CD14-positive monocyte (primary cell): ENCODE measurements around the gene TPTE. TPM values are rescaled to one million over a fixed set of nuclear protein-coding genes. Genes with fewer than 3 reads are reported as not detected.
"Not testable (repeated sequence)": the region's sequence is repeated elsewhere in the genome, so short reads cannot be mapped to it uniquely, and the experiment has no call there.

ENCODE experiments used
- DNase-seq, 3 donors: peaks; one replicate each; pipeline ENCODE4 v3.0.0-alpha.2; 2011 to 2022
- H2AFZ ChIP-seq: 2 replicates; pipeline ENCODE4 v1.6.0; 2012; ENCODE audit warnings: mild to moderate bottlenecking, low read depth, low read length, inconsistent platforms; ENCODE audit not compliant: insufficient read depth, poor library complexity, severe bottlenecking
- H3K27ac ChIP-seq, 2 donors: 1 replicate in 1 of 2; 2 replicates in 1 of 2; pipeline ENCODE4 v1.5.1; 2012 to 2013; ENCODE audit warnings: low read length in 2 of 2, control low read depth in 1 of 2, inconsistent platforms in 1 of 2, low read depth in 1 of 2, mild to moderate bottlenecking in 1 of 2
- H3K27me3 ChIP-seq, 2 donors: one replicate each; pipeline versions ENCODE4 v1.6.0 to v1.6.1; 2011 to 2013; ENCODE audit warnings: low read length in 2 of 2; ENCODE audit not compliant: control insufficient read depth in 2 of 2, insufficient read depth in 2 of 2
- H3K36me3 ChIP-seq, 2 donors: replicated peaks in 1 of 2; 1 replicate in 1 of 2; 2 replicates in 1 of 2; pipeline versions ENCODE4 v1.5.1 to v1.6.1; 2012 to 2013; ENCODE audit warnings: low read length in 2 of 2, control low read depth in 1 of 2, inconsistent platforms in 1 of 2, mild to moderate bottlenecking in 1 of 2; ENCODE audit not compliant: insufficient read depth in 2 of 2, control insufficient read depth in 1 of 2
- H3K4me1 ChIP-seq, 2 donors: 1 replicate in 1 of 2; 2 replicates in 1 of 2; pipeline versions ENCODE4 v1.5.1 to v1.6.1; 2012 to 2013; ENCODE audit warnings: low read length in 2 of 2, control low read depth in 1 of 2, inconsistent platforms in 1 of 2, mild to moderate bottlenecking in 1 of 2, moderate library complexity in 1 of 2; ENCODE audit not compliant: insufficient read depth in 2 of 2, control insufficient read depth in 1 of 2
- H3K4me2 ChIP-seq: replicated peaks from 2 replicates; pipeline ENCODE3; 2012; ENCODE audit warnings: low read length, moderate library complexity, mild to moderate bottlenecking; ENCODE audit not compliant: poor library complexity, severe bottlenecking; ENCODE audit errors: extremely low read depth
- H3K4me3 ChIP-seq, 3 experiments: fragments of 200-600 bp in 1 of 3; sonication (generic) in 1 of 3; replicated peaks in 1 of 3; 1 replicate in 2 of 3; 2 replicates in 1 of 3; pipeline ENCODE4 v1.5.1; 2011 to 2013; ENCODE audit warnings: low read length in 3 of 3, mild to moderate bottlenecking in 3 of 3, control low read depth in 2 of 3, low read depth in 2 of 3, inconsistent platforms in 1 of 3, moderate library complexity in 1 of 3
- H3K79me2 ChIP-seq: 2 replicates; pipeline ENCODE4 v1.6.0; 2012; ENCODE audit warnings: mild to moderate bottlenecking, control low read depth, inconsistent platforms, low read length, moderate library complexity; ENCODE audit not compliant: insufficient read depth
- H3K9ac ChIP-seq: 2 replicates; pipeline ENCODE4 v1.6.0; 2017; ENCODE audit warnings: low read length, mild to moderate bottlenecking; ENCODE audit not compliant: insufficient read depth, poor library complexity, severe bottlenecking
- H3K9me3 ChIP-seq, 2 donors: replicated peaks in 1 of 2; 1 replicate in 1 of 2; 2 replicates in 1 of 2; pipeline versions ENCODE4 v1.5.1 to v1.6.1; 2012 to 2013; ENCODE audit warnings: low read length in 2 of 2, control low read depth in 1 of 2; ENCODE audit not compliant: control insufficient read depth in 1 of 2, insufficient read depth in 1 of 2
- H4K20me1 ChIP-seq: 2 replicates; pipeline ENCODE4 v1.6.0; 2012; ENCODE audit warnings: mild to moderate bottlenecking, low read length, control low read depth, moderate library complexity; ENCODE audit not compliant: insufficient read depth
- H3K27ac Mint-ChIP-seq, 7 donors: one replicate each; pipeline ENCODE4 v1.8.0; 2020; ENCODE audit warnings: mild to moderate bottlenecking in 7 of 7, mixed read lengths in 7 of 7, moderate library complexity in 6 of 7, inconsistent platforms in 2 of 7
- H3K27me3 Mint-ChIP-seq, 3 donors: one replicate each; pipeline ENCODE4 v1.8.0; 2021 to 2022; ENCODE audit warnings: low read depth in 3 of 3, mild to moderate bottlenecking in 3 of 3, mixed read lengths in 3 of 3, moderate library complexity in 3 of 3, inconsistent platforms in 1 of 3
- H3K36me3 Mint-ChIP-seq, 2 donors: one replicate each; pipeline ENCODE4 v1.8.0; 2020; ENCODE audit warnings: mixed read lengths in 2 of 2, inconsistent platforms in 1 of 2, mild to moderate bottlenecking in 1 of 2
- H3K4me1 Mint-ChIP-seq: one replicate; pipeline ENCODE4 v1.8.0; 2020; ENCODE audit warnings: mild to moderate bottlenecking, mixed read lengths
- H3K4me3 Mint-ChIP-seq, 2 donors: one replicate each; pipeline ENCODE4 v1.8.0; 2020; ENCODE audit warnings: mild to moderate bottlenecking in 2 of 2, mixed read lengths in 2 of 2, moderate library complexity in 1 of 2
- H3K9me3 Mint-ChIP-seq, 7 donors: one replicate each; pipeline ENCODE4 v1.8.0; 2020 to 2022; ENCODE audit warnings: mixed read lengths in 7 of 7, mild to moderate bottlenecking in 6 of 7, moderate library complexity in 6 of 7, inconsistent platforms in 2 of 7
- WGBS: methylation state at CpG from one replicate; pipeline ENCODE4 v1.1.5; 2013; ENCODE audit warnings: missing lambda C conversion rate; ENCODE audit not compliant: insufficient coverage; 5-methylcytosine and 5-hydroxymethylcytosine counted together
- intact Hi-C, 2 donors: fragments of 100-400 bp; cut with micrococcal nuclease; formaldehyde crosslinking; loops; one replicate each; pipeline versions ENCODE4 v1.15.0 to v1.15.1; 2023
- polyA plus RNA-seq, 3 donors: library from polyadenylated mRNA; depleted of rRNA in 1 of 3; unstranded in 2 of 3; stranded (reverse) in 1 of 3; fragments of 300-500 nt in 2 of 3; fragments of >200 nt in 1 of 3; fragmentation: Illumina TruSeq in 2 of 3; gene quantifications; 1 replicate in 2 of 3; 2 replicates in 1 of 3; pipeline ENCODE4 v1.2.3, GENCODE V29; 2012 to 2021
- TF ChIP-seq, protein P1 (sequence below): fragments of 200-600 bp; IDR thresholded peaks from one replicate; pipeline ENCODE4 v1.8.0; 2022; ENCODE audit warnings: antibody characterized with exemption, mild to moderate bottlenecking

Gene TPTE
- polyA plus RNA-seq, 3 donors, result not detected

DNA sequence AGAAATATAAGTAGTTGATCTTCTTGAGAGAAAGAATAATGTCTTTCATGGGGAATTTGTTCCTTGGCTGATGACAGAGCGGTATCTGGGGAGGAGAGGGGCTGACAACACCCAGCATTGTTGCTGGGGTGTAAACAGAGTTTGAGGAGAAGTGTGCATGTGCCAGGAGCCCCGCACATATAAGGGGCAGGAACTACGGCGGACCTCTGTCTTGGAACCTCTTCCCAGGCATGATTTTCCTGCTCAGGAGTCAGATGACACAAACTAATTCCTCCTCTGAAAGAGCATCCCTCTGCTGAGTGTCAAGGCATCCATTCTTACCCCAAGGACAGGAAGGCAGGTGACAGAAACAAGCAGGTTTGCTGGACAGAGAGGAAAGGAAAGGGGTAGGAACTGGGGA, 119.1 kb downstream of the TPTE start:
- 36% methylated on average over 4 of the region's 4 CpGs for WGBS
- no peaks in the 10 kb centered on the region for H3K27me3 Mint-ChIP-seq
- intact Hi-C loops, result no loop called here

DNA sequence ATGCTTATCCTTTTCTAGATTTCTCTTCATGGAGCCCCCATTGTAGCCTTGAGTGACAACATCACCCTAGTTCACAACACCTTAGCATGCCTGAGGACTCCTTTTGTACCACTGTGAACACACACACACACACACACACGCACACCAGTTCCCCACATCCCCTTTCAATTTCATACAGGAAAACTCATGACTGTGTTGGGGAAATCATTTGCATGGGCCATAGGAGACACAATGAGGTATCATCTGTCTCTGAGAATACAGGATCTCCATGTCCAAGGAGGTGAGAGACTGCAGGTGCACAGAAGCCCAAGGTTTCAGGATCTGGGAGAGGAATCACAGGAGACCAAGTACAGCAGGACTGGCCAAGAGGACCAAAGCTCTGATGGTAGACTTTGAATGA, 119.7 kb downstream of the TPTE start:
- H3K9me3 Mint-ChIP-seq, result peaks cover 0 to 2% (median 0%) of the 10 kb centered on the region in 7 donors
- no peak overlapping the region for H3K27ac Mint-ChIP-seq
- TF ChIP-seq, protein P1, sequence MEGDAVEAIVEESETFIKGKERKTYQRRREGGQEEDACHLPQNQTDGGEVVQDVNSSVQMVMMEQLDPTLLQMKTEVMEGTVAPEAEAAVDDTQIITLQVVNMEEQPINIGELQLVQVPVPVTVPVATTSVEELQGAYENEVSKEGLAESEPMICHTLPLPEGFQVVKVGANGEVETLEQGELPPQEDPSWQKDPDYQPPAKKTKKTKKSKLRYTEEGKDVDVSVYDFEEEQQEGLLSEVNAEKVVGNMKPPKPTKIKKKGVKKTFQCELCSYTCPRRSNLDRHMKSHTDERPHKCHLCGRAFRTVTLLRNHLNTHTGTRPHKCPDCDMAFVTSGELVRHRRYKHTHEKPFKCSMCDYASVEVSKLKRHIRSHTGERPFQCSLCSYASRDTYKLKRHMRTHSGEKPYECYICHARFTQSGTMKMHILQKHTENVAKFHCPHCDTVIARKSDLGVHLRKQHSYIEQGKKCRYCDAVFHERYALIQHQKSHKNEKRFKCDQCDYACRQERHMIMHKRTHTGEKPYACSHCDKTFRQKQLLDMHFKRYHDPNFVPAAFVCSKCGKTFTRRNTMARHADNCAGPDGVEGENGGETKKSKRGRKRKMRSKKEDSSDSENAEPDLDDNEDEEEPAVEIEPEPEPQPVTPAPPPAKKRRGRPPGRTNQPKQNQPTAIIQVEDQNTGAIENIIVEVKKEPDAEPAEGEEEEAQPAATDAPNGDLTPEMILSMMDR, result no peak
- no peak overlapping the region for H3K4me3 Mint-ChIP-seq
- Histone ChIP-seq H3K79me2 (no peaks in the 10 kb centered on the region), H3K27ac (no peak overlapping the region), H3K4me3 (no peak overlapping the region), H3K27me3 (no peaks in the 10 kb centered on the region), H3K36me3 (no peaks in the 10 kb centered on the region), H3K9me3 (peaks cover 47 to 83% of the 10 kb centered on the region in 2 donors), H3K4me2 (no peak overlapping the region), H3K9ac (no peak overlapping the region), H4K20me1 (no peaks in the 10 kb centered on the region), H2AFZ (no peak overlapping the region), H3K4me1 (no peaks in the 10 kb centered on the region)
- no peaks in the 10 kb centered on the region for H3K4me1 Mint-ChIP-seq
- intact Hi-C loops, result no loop called here
- WGBS, result no CpG with 5 or more reads among the region's 1 CpG
- no peaks in the 10 kb centered on the region for H3K27me3 Mint-ChIP-seq
- DNase-seq, result no peak
- H3K36me3 Mint-ChIP-seq, result no peaks in the 10 kb centered on the region

More for the DNA sequence above, 119.1 kb downstream of the TPTE start:
- H4K20me1 ChIP-seq, result no peaks in the 10 kb centered on the region
- H3K79me2 ChIP-seq, result no peaks in the 10 kb centered on the region
- peaks cover 0 to 3% (median 0%) of the 10 kb centered on the region in 7 donors for H3K9me3 Mint-ChIP-seq
- H3K27ac ChIP-seq, result no peak overlapping the region
- no peak overlapping the region for H3K4me2 ChIP-seq
- no peaks in the 10 kb centered on the region for H3K36me3 ChIP-seq
- H3K9me3 ChIP-seq, result peaks cover 43 to 77% of the 10 kb centered on the region in 2 donors
- TF ChIP-seq, protein P1, result no peak
- H3K4me1 ChIP-seq, result no peaks in the 10 kb centered on the region
- H3K36me3 Mint-ChIP-seq, result no peaks in the 10 kb centered on the region
- no peaks in the 10 kb centered on the region for H3K27me3 ChIP-seq
- H3K4me3 Mint-ChIP-seq, result no peak overlapping the region
- H2AFZ ChIP-seq, result no peak overlapping the region
- H3K27ac Mint-ChIP-seq, result no peak overlapping the region
- DNase-seq, result no peak
- H3K4me1 Mint-ChIP-seq, result no peaks in the 10 kb centered on the region
- H3K9ac ChIP-seq, result no peak overlapping the region
- no peak overlapping the region for H3K4me3 ChIP-seq

DNA sequence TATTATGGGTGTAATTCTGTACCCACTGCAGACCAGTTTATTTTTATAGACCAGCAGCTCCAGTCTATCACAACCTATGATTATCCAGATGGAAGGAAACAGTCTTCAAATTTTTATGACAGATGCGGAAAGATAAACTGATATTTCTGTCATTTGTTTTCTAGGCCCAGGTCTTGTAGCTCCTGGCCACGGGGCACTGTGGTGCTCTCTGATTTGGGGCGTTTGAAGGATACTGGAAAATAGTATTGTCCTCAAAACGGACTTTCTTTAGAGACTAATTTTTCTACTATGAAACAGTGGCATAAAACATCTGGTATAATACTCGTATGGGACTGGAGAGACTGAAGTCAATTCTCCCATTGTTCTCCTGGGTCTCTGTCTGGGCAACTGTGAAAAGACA, 124.3 kb downstream of the TPTE start:
- H2AFZ ChIP-seq, H3K4me1 ChIP-seq, H3K27ac Mint-ChIP-seq, H3K27me3 Mint-ChIP-seq, H3K79me2 ChIP-seq, intact Hi-C loops, H3K4me2 ChIP-seq, H3K27ac ChIP-seq, H4K20me1 ChIP-seq, H3K9ac ChIP-seq, H3K36me3 ChIP-seq, H3K27me3 ChIP-seq, H3K4me1 Mint-ChIP-seq, H3K36me3 Mint-ChIP-seq, H3K4me3 Mint-ChIP-seq, DNase-seq, H3K4me3 ChIP-seq: not testable (repeated sequence)
- H3K9me3 Mint-ChIP-seq, result peaks cover 0 to 14% (median 10%) of the 10 kb centered on the region in 7 donors
- peaks cover 42 to 83% of the 10 kb centered on the region in 2 donors for H3K9me3 ChIP-seq
- WGBS, result no CpG with 5 or more reads among the region's 5 CpGs
